ENCODE data around the gene SPATA31C1. TPM values are rescaled to one million over a fixed set of nuclear protein-coding genes. Genes with fewer than 3 reads are reported as not detected.

Gene SPATA31C1
- total RNA-seq, 4 donors from 2014 or later: not detected

GRCh38 chr9:87882627-87883026, 35.1 kb upstream of the SPATA31C1 start, which contains the start of gene SPATA31E1:
SPATA31E1 (plus strand) TSS chr9:87882877; CDS start chr9:87882892, 15 bp downstream.
- no peak for TF ChIP-seq CTCF (IDR thresholded peaks at IDR 0.05; ENCODE audit: low read depth)

GRCh38 chr9:87883274-87883673, 34.5 kb upstream of the SPATA31C1 start:
- TF ChIP-seq CTCF (IDR thresholded peaks at IDR 0.05; ENCODE audit: low read depth): no peak

GRCh38 chr9:87883990-87884389, 33.8 kb upstream of the SPATA31C1 start:
- TF ChIP-seq CTCF (IDR thresholded peaks at IDR 0.05; ENCODE audit: low read depth): no peak

- TF ChIP-seq CTCF (IDR thresholded peaks at IDR 0.05; ENCODE audit: low read depth): no peak
Measured at GRCh38 chr9:87884578-87885459, 32.9 kb upstream of the SPATA31C1 start.

- no peak for TF ChIP-seq CTCF (IDR thresholded peaks at IDR 0.05; ENCODE audit: low read depth)
Measured at GRCh38 chr9:87885484-87886189, 32.1 kb upstream of the SPATA31C1 start.

- TF ChIP-seq CTCF (IDR thresholded peaks at IDR 0.05; ENCODE audit: low read depth): no peak
Measured at GRCh38 chr9:87886210-87886932, 31.4 kb upstream of the SPATA31C1 start.

Data from subcutaneous adipose tissue (tissue), 4 donors.